HepG2 (cell line): Measurements from ENCODE around the gene BAIAP2L1. TPM values are rescaled to one million over a fixed set of nuclear protein-coding genes. Genes with fewer than 3 reads are reported as not detected.

Experiments used
- ARNT ChIP-seq: fragments of 450-650 bp; IDR thresholded peaks from 2 replicates; pipeline ENCODE4 v1.6.1; 2017
- ARNTL ChIP-seq: sonication (generic); formaldehyde crosslinking; IDR thresholded peaks from 2 replicates; pipeline ENCODE4 v1.4.0; 2020; ENCODE audit warnings: mild to moderate bottlenecking, missing genetic modification reagents
- ASH2L ChIP-seq: fragments of 300-600, 200-600 bp; sonication (generic); IDR thresholded peaks from 2 replicates; pipeline ENCODE4 v1.7.0; 2017; ENCODE audit warnings: low read depth, mild to moderate bottlenecking, moderate library complexity, mixed read lengths, low read length; ENCODE audit not compliant: insufficient read length
- BATF2 ChIP-seq: sonication (generic); formaldehyde crosslinking; IDR thresholded peaks from 2 replicates; pipeline ENCODE4 v1.8.0; 2022; ENCODE audit warnings: mild to moderate bottlenecking, missing genetic modification reagents, moderate library complexity
- CBFB ChIP-seq: sonication (generic); formaldehyde crosslinking; IDR thresholded peaks from 2 replicates; pipeline ENCODE4 v1.4.0; 2020; ENCODE audit warnings: missing genetic modification reagents
- ETV5 ChIP-seq: IDR thresholded peaks from 2 replicates; pipeline ENCODE4 v1.6.1; 2018; ENCODE audit warnings: missing biosample characterization, missing genetic modification reagents, inconsistent platforms, borderline replicate concordance
- HHEX ChIP-seq: IDR thresholded peaks from 2 replicates; pipeline ENCODE4 v1.6.1; 2016; ENCODE audit warnings: control low read depth
- KAT2B ChIP-seq: fragments of 150-350 bp; IDR thresholded peaks from 2 replicates; pipeline ENCODE4 v1.6.1; 2014; ENCODE audit warnings: low read depth, low read length, borderline replicate concordance
- KMT2B ChIP-seq: IDR thresholded peaks from 2 replicates; pipeline ENCODE4 v1.6.1; 2016; ENCODE audit warnings: missing genetic modification reagents, missing compliant biosample characterization
- MYC ChIP-seq: sonication (generic); formaldehyde crosslinking; IDR thresholded peaks from 2 replicates; pipeline ENCODE4 v1.9.0; 2021; ENCODE audit warnings: missing genetic modification reagents, borderline replicate concordance
- NFAT5 ChIP-seq: sonication (generic); formaldehyde crosslinking; IDR thresholded peaks from 2 replicates; pipeline ENCODE4 v1.4.0; 2020; ENCODE audit warnings: missing genetic modification reagents
- NR2F2 ChIP-seq: IDR thresholded peaks from 2 replicates; pipeline ENCODE4 v1.6.1; 2012; ENCODE audit warnings: low read depth, inconsistent platforms, borderline replicate concordance
- SMYD3 ChIP-seq: sonication (generic); formaldehyde crosslinking; IDR thresholded peaks from 2 replicates; pipeline ENCODE4 v1.8.1; 2023; ENCODE audit warnings: mild to moderate bottlenecking, missing genetic modification reagents
- YY1 ChIP-seq: IDR thresholded peaks from 2 replicates; pipeline ENCODE4 v1.6.1; 2011; ENCODE audit warnings: low read length, low read depth, moderate library complexity, mild to moderate bottlenecking; ENCODE audit not compliant: insufficient read depth, insufficient replicate concordance
- ZBTB38 ChIP-seq: sonication (generic); formaldehyde crosslinking; IDR thresholded peaks from 2 replicates; pipeline ENCODE4 v1.5.1; 2020; ENCODE audit warnings: mild to moderate bottlenecking, missing genetic modification reagents
- ZFP62 ChIP-seq: sonication (generic); formaldehyde crosslinking; IDR thresholded peaks from 2 replicates; pipeline ENCODE4 v1.4.0; 2020; ENCODE audit warnings: missing genetic modification reagents
- ZFX ChIP-seq: sonication (generic); formaldehyde crosslinking; IDR thresholded peaks from 2 replicates; pipeline ENCODE4 v1.4.0; 2020; ENCODE audit warnings: mild to moderate bottlenecking, low read depth, missing genetic modification reagents, moderate library complexity
- ZNF709 ChIP-seq: sonication (generic); formaldehyde crosslinking; IDR thresholded peaks from 2 replicates; pipeline ENCODE4 v1.5.0; 2020; ENCODE audit warnings: mild to moderate bottlenecking, missing genetic modification reagents
- polyA plus RNA-seq, 8 experiments: library from polyadenylated mRNA; depleted of rRNA in 3 of 8; stranded (reverse) in 7 of 8; unstranded in 1 of 8; fragments of >200 nt; fragmentation: Illumina TruSeq in 4 of 8; extraction: Trizol in 4 of 8; gene quantifications; 2 replicates each; pipeline versions ENCODE4 v1.2.1 to v1.2.3, GENCODE V29; 2011 to 2016; ENCODE audit warnings: low read depth in 4 of 8, missing spikeins in 1 of 8, mixed read lengths in 1 of 8; ENCODE audit not compliant: insufficient read depth in 1 of 8
- total RNA-seq, 5 experiments: library from RNA; depleted of rRNA; stranded (reverse); fragments of >200 nt; fragmentation: Illumina TruSeq; extraction: Trizol; gene quantifications; 2 replicates each; pipeline ENCODE4 v1.2.3, GENCODE V29; 2016; ENCODE audit warnings: low read depth in 1 of 5
- TF ChIP-seq, protein P1 (sequence below): sonication (generic); formaldehyde crosslinking; IDR thresholded peaks from 2 replicates; pipeline ENCODE4 v1.5.0; 2020; ENCODE audit warnings: mild to moderate bottlenecking, missing genetic modification reagents, borderline replicate concordance

The BAIAP2L1 gene
- total and polyA plus RNA-seq, 2 of the 13 experiments (the other 11 are each of a cell fraction or from before 2014, with no cell fraction given), result 13.0 to 21.5 TPM

DNA sequence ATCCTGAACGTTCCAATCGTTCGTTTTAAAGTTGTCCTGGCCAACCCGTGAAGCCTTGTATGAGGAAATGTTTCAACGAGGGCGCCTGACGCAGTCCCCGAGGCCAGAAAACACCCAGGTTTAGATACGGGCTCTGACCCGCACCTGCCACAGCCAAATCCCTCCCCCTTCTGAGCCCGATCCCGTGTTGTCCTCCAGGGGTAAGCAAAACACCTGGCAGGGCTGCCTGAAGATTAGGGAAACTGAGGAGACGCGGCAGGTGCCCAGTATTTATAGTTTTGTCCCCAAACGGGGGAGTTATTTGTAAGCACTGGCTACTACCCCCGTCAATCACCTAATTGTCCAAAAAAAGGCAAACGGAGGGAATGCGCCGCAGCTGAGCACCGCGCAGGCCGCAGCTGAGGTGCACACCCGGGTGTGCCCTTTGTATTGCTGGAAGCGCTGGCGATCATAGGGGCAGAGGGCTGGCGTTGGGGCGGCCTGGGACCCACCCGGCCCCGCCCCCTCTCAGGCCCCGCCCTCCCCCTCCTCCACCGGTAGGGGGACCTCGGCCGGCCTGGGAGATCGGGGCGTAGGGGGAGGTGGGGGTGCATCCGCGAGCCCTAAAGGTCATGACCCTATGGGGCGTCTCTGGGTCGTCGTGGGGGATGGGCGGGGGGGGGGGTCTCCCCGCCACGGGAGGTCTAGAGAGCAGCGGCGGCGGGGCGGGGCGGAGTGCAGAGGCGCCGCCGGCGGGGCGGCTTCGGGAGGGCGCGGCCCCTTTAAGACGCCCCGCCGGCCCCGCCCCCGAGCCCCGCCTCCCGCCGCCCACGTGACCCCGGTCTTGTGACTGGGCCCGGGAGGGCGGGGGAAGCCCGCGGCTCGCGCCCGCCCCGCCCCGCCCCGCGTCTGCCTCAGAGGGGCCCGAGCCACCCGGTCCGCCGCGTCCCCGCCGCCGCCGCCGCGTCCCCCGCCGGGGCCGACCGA lies 119.8 kb downstream of the BAIAP2L1 start, which contains the start of gene BRI3 (continued):
- TF ChIP-seq ZFX (CRISPR knock-in tag), result peak; percentile 79
- TF ChIP-seq ARNTL (CRISPR knock-in tag), result no peak
- peak; percentile 27; the same call in 1 of the 2 replicates for TF ChIP-seq MYC (CRISPR knock-in tag)
- TF ChIP-seq BATF2 (CRISPR knock-in tag), result no peak
- no peak for TF ChIP-seq CBFB
- 0 out of 2 replicates have a peak, but pooled peaks have one; percentile 30 for TF ChIP-seq ZBTB38 (CRISPR knock-in tag)
- no peak for TF ChIP-seq YY1
- peak; percentile 39 for TF ChIP-seq ASH2L
- TF ChIP-seq SMYD3 (CRISPR knock-in tag), result no peak
- TF ChIP-seq ARNT, result no peak
- TF ChIP-seq KMT2B (CRISPR knock-in tag), result 0 out of 2 replicates have a peak, but pooled peaks have one; percentile 49
- no peak for TF ChIP-seq KAT2B
- no peak for TF ChIP-seq ZFP62
- 0 out of 2 replicates have a peak, but pooled peaks have one; percentile 17 for TF ChIP-seq NFAT5 (CRISPR knock-in tag)
- no peak for TF ChIP-seq ETV5
- TF ChIP-seq ZNF709, result no peak
- TF ChIP-seq NR2F2, result peak; percentile 49; the same call in 1 of the 2 replicates
- TF ChIP-seq, protein P1, sequence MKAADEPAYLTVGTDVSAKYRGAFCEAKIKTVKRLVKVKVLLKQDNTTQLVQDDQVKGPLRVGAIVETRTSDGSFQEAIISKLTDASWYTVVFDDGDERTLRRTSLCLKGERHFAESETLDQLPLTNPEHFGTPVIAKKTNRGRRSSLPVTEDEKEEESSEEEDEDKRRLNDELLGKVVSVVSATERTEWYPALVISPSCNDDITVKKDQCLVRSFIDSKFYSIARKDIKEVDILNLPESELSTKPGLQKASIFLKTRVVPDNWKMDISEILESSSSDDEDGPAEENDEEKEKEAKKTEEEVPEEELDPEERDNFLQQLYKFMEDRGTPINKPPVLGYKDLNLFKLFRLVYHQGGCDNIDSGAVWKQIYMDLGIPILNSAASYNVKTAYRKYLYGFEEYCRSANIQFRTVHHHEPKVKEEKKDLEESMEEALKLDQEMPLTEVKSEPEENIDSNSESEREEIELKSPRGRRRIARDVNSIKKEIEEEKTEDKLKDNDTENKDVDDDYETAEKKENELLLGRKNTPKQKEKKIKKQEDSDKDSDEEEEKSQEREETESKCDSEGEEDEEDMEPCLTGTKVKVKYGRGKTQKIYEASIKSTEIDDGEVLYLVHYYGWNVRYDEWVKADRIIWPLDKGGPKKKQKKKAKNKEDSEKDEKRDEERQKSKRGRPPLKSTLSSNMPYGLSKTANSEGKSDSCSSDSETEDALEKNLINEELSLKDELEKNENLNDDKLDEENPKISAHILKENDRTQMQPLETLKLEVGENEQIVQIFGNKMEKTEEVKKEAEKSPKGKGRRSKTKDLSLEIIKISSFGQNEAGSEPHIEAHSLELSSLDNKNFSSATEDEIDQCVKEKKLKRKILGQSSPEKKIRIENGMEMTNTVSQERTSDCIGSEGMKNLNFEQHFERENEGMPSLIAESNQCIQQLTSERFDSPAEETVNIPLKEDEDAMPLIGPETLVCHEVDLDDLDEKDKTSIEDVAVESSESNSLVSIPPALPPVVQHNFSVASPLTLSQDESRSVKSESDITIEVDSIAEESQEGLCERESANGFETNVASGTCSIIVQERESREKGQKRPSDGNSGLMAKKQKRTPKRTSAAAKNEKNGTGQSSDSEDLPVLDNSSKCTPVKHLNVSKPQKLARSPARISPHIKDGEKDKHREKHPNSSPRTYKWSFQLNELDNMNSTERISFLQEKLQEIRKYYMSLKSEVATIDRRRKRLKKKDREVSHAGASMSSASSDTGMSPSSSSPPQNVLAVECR (CRISPR knock-in tag), result peak; percentile 65; the same call in 1 of the 2 replicates
- no peak for TF ChIP-seq HHEX
